Measurements from ENCODE around the gene TNPO2. TPM values are rescaled to one million over a fixed set of nuclear protein-coding genes. Genes with fewer than 3 reads are reported as not detected.
A peak's percentile ranks its signal among the peaks of the same experiment; 100 is the strongest.

TNPO2 gene
- total and polyA plus RNA-seq, 2 of the 13 experiments (the other 11 are each of a cell fraction or from before 2014, with no cell fraction given) = 31.7 to 61.0 TPM

GRCh38 chr19:12766051-12766521, 42.4 kb upstream of the TNPO2 start (continued):
- TF ChIP-seq ZNF501 (CRISPR knock-in tag; IDR thresholded peaks at IDR 0.05) (0 out of 2 replicates have a peak, but pooled peaks have one; percentile 44), ZNF570 (CRISPR knock-in tag; IDR thresholded peaks at IDR 0.05; ENCODE audit: borderline replicate concordance) (no peak), ZNF816 (CRISPR knock-in tag; IDR thresholded peaks at IDR 0.05; ENCODE audit: borderline replicate concordance) (no peak), SOX5 (CRISPR knock-in tag; IDR thresholded peaks at IDR 0.05; ENCODE audit: borderline replicate concordance) (0 out of 2 replicates have a peak, but pooled peaks have one; percentile 24), E2F1 (CRISPR knock-in tag; IDR thresholded peaks at IDR 0.05) (no peak), ZFP1 (CRISPR knock-in tag; IDR thresholded peaks at IDR 0.05) (no peak), ELF1 (CRISPR knock-in tag; IDR thresholded peaks at IDR 0.05) (no peak), ZNF451 (CRISPR knock-in tag; IDR thresholded peaks at IDR 0.05) (no peak), TGIF2 (CRISPR knock-in tag; IDR thresholded peaks at IDR 0.05) (no peak), ZHX1 (CRISPR knock-in tag; IDR thresholded peaks at IDR 0.05; ENCODE audit: low read depth) (no peak), MXD4 (CRISPR knock-in tag; IDR thresholded peaks at IDR 0.05) (peak; percentile 58; the same call in 1 of the 2 replicates), SP1 (IDR thresholded peaks at IDR 0.05) (no peak), SP1 (CRISPR knock-in tag; IDR thresholded peaks at IDR 0.05) (peak; percentile 52; the same call in 1 of the 2 replicates), PRDM4 (CRISPR knock-in tag; IDR thresholded peaks at IDR 0.05; ENCODE audit: borderline replicate concordance) (no peak), U2AF1 (optimal IDR thresholded peaks at IDR 0.05; ENCODE audit: low read depth, low read length) (no peak), BCL6 (CRISPR knock-in tag; IDR thresholded peaks at IDR 0.05) (0 out of 2 replicates have a peak, but pooled peaks have one; percentile 25), RNF2 (conservative IDR thresholded peaks at IDR 0.05; ENCODE audit: low read depth) (no peak), IKZF5 (CRISPR knock-in tag; IDR thresholded peaks at IDR 0.05) (no peak), SALL1 (CRISPR knock-in tag; IDR thresholded peaks at IDR 0.05) (peak; percentile 71), SAFB2 (CRISPR knock-in tag; IDR thresholded peaks at IDR 0.05; ENCODE audit: borderline replicate concordance, low read depth) (no peak), TMF1 (CRISPR knock-in tag; IDR thresholded peaks at IDR 0.05; ENCODE audit: low read depth) (no peak), ZNF850 (CRISPR knock-in tag; conservative IDR thresholded peaks at IDR 0.05) (no peak), FOXK1 (CRISPR knock-in tag; IDR thresholded peaks at IDR 0.05; ENCODE audit: borderline replicate concordance, low read depth) (no peak), ZNF563 (CRISPR knock-in tag; IDR thresholded peaks at IDR 0.05) (no peak; the same call in 1 of the 2 replicates), HHEX (CRISPR knock-in tag; IDR thresholded peaks at IDR 0.05) (no peak), MYNN (CRISPR knock-in tag; IDR thresholded peaks at IDR 0.05; ENCODE audit: low read depth) (no peak)
